Spleen (tissue), 11 donors: ENCODE results near the gene ABCB9. TPM values are rescaled to one million over a fixed set of nuclear protein-coding genes. Genes with fewer than 3 reads are reported as not detected.

ENCODE experiments used
- DNase-seq: peaks from one replicate; pipeline ENCODE4 v3.0.0-alpha.2; 2020
- H3K27ac ChIP-seq, 8 donors: fragments of 200-600 bp; sonication (generic) in 7 of 8; 1 replicate in 4 of 8; 2 replicates in 4 of 8; pipeline versions ENCODE4 v1.5.0 to v1.8.0; 2016 to 2021; ENCODE audit warnings: inconsistent platforms in 4 of 8, mild to moderate bottlenecking in 4 of 8, moderate library complexity in 1 of 8
- H3K27me3 ChIP-seq, 7 donors: fragments of 200-600 bp; sonication (generic) in 6 of 7; replicated peaks in 1 of 7; 1 replicate in 4 of 7; 2 replicates in 3 of 7; pipeline versions ENCODE4 v1.5.0 to v1.8.0; 2016 to 2021; ENCODE audit warnings: inconsistent platforms in 3 of 7, mild to moderate bottlenecking in 1 of 7
- H3K36me3 ChIP-seq, 6 donors: fragments of 200-600 bp; sonication (generic) in 5 of 6; 1 replicate in 4 of 6; 2 replicates in 2 of 6; pipeline versions ENCODE4 v1.5.0 to v1.8.0; 2016 to 2021; ENCODE audit warnings: inconsistent platforms in 2 of 6
- H3K4me1 ChIP-seq, 6 donors: fragments of 200-600 bp; sonication (generic) in 5 of 6; 1 replicate in 3 of 6; 2 replicates in 3 of 6; pipeline versions ENCODE4 v1.5.0 to v1.8.0; 2016 to 2021; ENCODE audit warnings: inconsistent platforms in 3 of 6
- H3K4me3 ChIP-seq, 8 donors: fragments of 200-600 bp; sonication (generic) in 7 of 8; 1 replicate in 4 of 8; 2 replicates in 4 of 8; pipeline versions ENCODE4 v1.5.0 to v1.8.0; 2016 to 2021; ENCODE audit warnings: inconsistent platforms in 4 of 8, mild to moderate bottlenecking in 4 of 8, moderate library complexity in 2 of 8
- H3K9me3 ChIP-seq, 8 donors: fragments of 200-600 bp; sonication (generic) in 7 of 8; 1 replicate in 4 of 8; 2 replicates in 4 of 8; pipeline versions ENCODE4 v1.5.0 to v1.8.0; 2016 to 2021; ENCODE audit warnings: inconsistent platforms in 4 of 8
- POLR2A ChIP-seq, 3 donors: fragments of 450-650 bp; IDR thresholded peaks; one replicate each; pipeline ENCODE4 v1.5.1; 2017; ENCODE audit warnings: antibody characterized with exemption in 3 of 3, mild to moderate bottlenecking in 1 of 3
- POLR2AphosphoS5 ChIP-seq, 3 donors: sonication (generic); formaldehyde crosslinking; IDR thresholded peaks; one replicate each; pipeline ENCODE4 v1.5.1; 2017; ENCODE audit warnings: antibody characterized with exemption in 3 of 3
- WGBS, 5 donors: extraction: QIAGEN DNeasy Blood & Tissue Kit in 3 of 5; methylation state at CpG; one replicate each; pipeline versions ENCODE4 v1.1.5 to v1.1.7; 2013 to 2018; 5-methylcytosine and 5-hydroxymethylcytosine counted together
- intact Hi-C: fragments of 100-400 bp; cut with DNase I; formaldehyde crosslinking; loops from one replicate; pipeline ENCODE4 v1.15.0; 2023; ENCODE audit warnings: low total_unique reads
- polyA plus RNA-seq, 3 donors: library from polyadenylated mRNA; stranded (reverse); fragments of 200-250 nt; gene quantifications; one replicate each; pipeline ENCODE4 v1.2.1, GENCODE V29; 2013
- total RNA-seq, 7 donors: library from RNA; depleted of rRNA in 3 of 7; stranded (reverse); fragments of >200 nt in 3 of 7; fragmentation: NEBNext Ultra II Directional in 4 of 7; extraction: Animal tissue kit (Norgen Biotek cat#: 25700) in 4 of 7; gene quantifications; one replicate each; pipeline versions ENCODE4 v1.1.0 to v1.2.1, GENCODE V29; 2016 to 2021
- TF ChIP-seq, protein P1 (sequence below), 11 experiments: fragments of 200-600 bp in 7 of 11; fragments of 450-650 bp in 4 of 11; sonication (generic) in 4 of 11; IDR thresholded peaks in 8 of 11; conservative IDR thresholded peaks in 3 of 11; 1 replicate in 7 of 11; 2 replicates in 4 of 11; pipeline versions ENCODE4 v1.4.0 to v1.8.0; 2016 to 2021; ENCODE audit warnings: antibody characterized with exemption in 11 of 11, inconsistent platforms in 4 of 11, mild to moderate bottlenecking in 1 of 11
- donor health status: healthy with polysubstance abuse.
- donor health status: DM: no; HTN: no; CAD: no; lungs with moderate emphysema.
- donor health status: DM: no; HTN: no; CAD: no.
- donor health status: Bipolar disorder and iron deficiency.
- donor health status: healthy.
- donor health status: DM: no; HTN: no; CAD: no.
- donor health status: DM: yes; HTN: yes; CAD: no.

The ABCB9 gene
- total and polyA plus RNA-seq, 10 donors: 1.5 to 6.2 (median 4.5) TPM

DNA sequence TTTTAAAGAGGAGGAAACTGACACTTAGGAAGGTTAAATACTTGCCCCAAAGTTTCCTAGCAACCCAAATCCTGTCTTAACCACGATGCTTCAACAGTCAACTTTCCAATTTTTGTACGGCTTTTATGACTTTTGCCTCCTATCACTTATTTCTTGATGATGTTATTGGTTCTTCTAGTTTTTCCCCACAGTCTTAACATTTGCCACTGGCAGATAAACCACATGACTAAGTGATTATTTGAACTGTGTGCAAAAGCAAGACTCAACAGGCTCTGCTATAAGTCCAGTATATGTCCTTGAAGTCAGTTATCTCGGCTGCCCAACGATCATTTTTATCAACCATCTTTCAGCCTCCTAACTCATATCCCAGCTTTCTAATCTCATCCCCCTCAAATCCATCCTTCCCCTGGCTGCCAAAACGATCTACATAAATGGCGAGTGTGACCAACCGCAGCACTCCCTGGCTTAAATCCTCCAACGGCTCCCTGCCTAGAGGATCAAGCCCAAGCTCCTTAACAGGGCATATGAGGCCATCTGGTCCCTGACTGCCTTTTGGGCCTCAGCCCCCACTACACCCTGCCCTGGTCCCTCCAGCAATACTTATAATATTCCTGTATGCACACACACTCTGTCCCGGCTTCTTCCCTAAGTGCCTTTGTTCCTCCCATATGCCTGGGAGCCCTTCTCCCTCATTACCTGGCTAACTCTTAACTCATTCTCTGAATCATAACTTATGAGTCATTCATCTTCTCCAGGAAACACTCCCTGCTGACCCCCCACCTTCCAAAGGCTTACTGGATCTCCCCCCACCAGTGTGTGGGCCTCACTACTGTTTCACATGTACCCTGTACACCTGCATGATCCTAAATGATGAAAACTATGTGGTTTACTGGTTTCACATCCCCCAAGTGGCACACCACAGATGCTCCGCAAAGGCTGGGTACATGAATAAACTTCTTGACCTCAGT lies 79.1 kb downstream of the ABCB9 start:
- peak in 1 of 3 donors; percentile 66 for TF ChIP-seq POLR2AphosphoS5 (IDR thresholded peaks at IDR 0.05)
- TF ChIP-seq, protein P1, sequence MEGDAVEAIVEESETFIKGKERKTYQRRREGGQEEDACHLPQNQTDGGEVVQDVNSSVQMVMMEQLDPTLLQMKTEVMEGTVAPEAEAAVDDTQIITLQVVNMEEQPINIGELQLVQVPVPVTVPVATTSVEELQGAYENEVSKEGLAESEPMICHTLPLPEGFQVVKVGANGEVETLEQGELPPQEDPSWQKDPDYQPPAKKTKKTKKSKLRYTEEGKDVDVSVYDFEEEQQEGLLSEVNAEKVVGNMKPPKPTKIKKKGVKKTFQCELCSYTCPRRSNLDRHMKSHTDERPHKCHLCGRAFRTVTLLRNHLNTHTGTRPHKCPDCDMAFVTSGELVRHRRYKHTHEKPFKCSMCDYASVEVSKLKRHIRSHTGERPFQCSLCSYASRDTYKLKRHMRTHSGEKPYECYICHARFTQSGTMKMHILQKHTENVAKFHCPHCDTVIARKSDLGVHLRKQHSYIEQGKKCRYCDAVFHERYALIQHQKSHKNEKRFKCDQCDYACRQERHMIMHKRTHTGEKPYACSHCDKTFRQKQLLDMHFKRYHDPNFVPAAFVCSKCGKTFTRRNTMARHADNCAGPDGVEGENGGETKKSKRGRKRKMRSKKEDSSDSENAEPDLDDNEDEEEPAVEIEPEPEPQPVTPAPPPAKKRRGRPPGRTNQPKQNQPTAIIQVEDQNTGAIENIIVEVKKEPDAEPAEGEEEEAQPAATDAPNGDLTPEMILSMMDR (IDR thresholded peaks at IDR 0.05 in 8 of 11, conservative IDR thresholded peaks at IDR 0.05 in 3 of 11): no peak
- intact Hi-C loops: no loop called here
- DNase-seq: no peak
- Histone ChIP-seq H3K4me3 (peak overlapping the region in 1 of 8 donors; percentile 65), H3K36me3 (no peaks in the 10 kb centered on the region), H3K4me1 (peaks cover 89 to 98% (median 97%) of the 10 kb centered on the region in 6 donors), H3K9me3 (no peaks in the 10 kb centered on the region), H3K27ac (peak overlapping the region; percentile 79 to 98 (median 92)), H3K27me3 (no peaks in the 10 kb centered on the region)
- 47 to 62% (median 52%) methylated on average over 10 of the region's 10 CpGs for WGBS, 5 donors

DNA sequence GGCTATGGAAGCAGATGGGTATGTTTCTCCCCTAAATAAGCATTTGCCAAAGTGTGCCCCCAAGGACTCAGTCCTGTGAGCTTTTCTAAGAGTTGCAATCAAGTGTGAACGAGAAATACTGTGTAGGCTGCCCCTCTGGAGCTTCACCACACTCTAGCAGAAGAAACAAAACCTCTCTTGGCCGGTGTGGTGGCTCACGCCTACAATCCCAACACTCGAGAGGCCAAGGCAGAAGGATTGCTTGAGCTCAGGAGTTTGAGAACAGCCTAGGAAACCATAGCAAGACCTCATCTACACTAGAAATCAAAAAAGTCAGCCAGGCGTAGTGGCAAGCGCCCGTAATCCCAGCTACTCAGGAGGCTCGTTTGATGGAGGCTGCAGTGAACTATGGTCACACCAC lies 80.1 kb downstream of the ABCB9 start:
- H3K4me3 ChIP-seq: peak overlapping the region in 1 of 8 donors; percentile 65
- no peaks in the 10 kb centered on the region for H3K27me3 ChIP-seq
- H3K4me1 ChIP-seq: peaks cover 88 to 98% (median 97%) of the 10 kb centered on the region in 6 donors
- intact Hi-C loops: no loop called here
- no peaks in the 10 kb centered on the region for H3K9me3 ChIP-seq
- peak overlapping the region in 7 of 8 donors; percentile 88 to 98 (median 93) for H3K27ac ChIP-seq
- WGBS, 5 donors: 69 to 84% (median 76%) methylated on average over 7 to 8 of the region's 8 CpGs
- TF ChIP-seq POLR2A (IDR thresholded peaks at IDR 0.05) (no peak), POLR2AphosphoS5 (IDR thresholded peaks at IDR 0.05) (no peak)
- TF ChIP-seq, protein P1 (IDR thresholded peaks at IDR 0.05 in 8 of 11, conservative IDR thresholded peaks at IDR 0.05 in 3 of 11): no peak
- no peak for DNase-seq
- no peaks in the 10 kb centered on the region for H3K36me3 ChIP-seq

DNA sequence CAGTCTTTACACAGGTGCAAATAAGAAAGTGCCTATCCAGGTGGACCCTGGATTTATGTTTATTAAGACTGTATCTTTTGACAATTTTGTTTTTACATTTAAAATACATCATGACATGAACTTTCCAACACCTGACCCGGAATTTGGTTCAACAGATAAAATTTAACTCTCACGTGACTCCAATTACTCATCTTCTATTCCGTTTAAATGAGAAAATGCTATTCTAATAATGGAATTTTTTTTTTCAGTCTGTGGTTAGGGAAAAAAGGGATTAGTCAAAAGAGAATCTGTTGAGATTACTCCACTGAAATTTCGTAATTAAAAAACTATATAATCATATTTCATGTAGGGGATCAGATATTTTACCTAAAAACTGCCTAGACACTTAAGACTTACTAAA lies 81.4 kb downstream of the ABCB9 start:
- Histone ChIP-seq H3K4me3 (no peak overlapping the region), H3K36me3 (peaks cover 0 to 8% (median 0%) of the 10 kb centered on the region in 6 donors), H3K27me3 (no peaks in the 10 kb centered on the region), H3K4me1 (peaks cover 86 to 98% (median 97%) of the 10 kb centered on the region in 6 donors), H3K27ac (peak overlapping the region in 2 of 8 donors; percentile 47 to 68), H3K9me3 (no peaks in the 10 kb centered on the region)
- TF ChIP-seq POLR2A (IDR thresholded peaks at IDR 0.05) (no peak), POLR2AphosphoS5 (IDR thresholded peaks at IDR 0.05) (no peak)
- TF ChIP-seq, protein P1 (IDR thresholded peaks at IDR 0.05 in 8 of 11, conservative IDR thresholded peaks at IDR 0.05 in 3 of 11): no peak
- intact Hi-C loops: no loop called here
- no peak for DNase-seq
- WGBS, 5 donors: 50 to 80% (median 66%) methylated on average over 4 of the region's 4 CpGs
